Esophagus squamous epithelium (tissue), 5 donors: ENCODE results near the gene DSE. TPM values are rescaled to one million over a fixed set of nuclear protein-coding genes. Genes with fewer than 3 reads are reported as not detected.

Source experiments
- DNase-seq: peaks from one replicate; lab custom pipeline; 2025; lab: John Stamatoyannopoulos, UW
- H3K27ac ChIP-seq, 4 donors: fragments of 200-600 bp; sonication (generic); one replicate each; pipeline ENCODE4 v1.5.1; 2016 to 2019; ENCODE audit warnings: mild to moderate bottlenecking in 1 of 4
- H3K27me3 ChIP-seq, 4 donors: fragments of 200-600 bp; sonication (generic); 1 replicate in 3 of 4; 2 replicates in 1 of 4; pipeline versions ENCODE4 v1.5.1 to v1.6.0; 2017 to 2021; ENCODE audit warnings: antibody characterized with exemption in 1 of 4
- H3K36me3 ChIP-seq, 3 donors: fragments of 200-600 bp; sonication (generic); one replicate each; pipeline ENCODE4 v1.5.1; 2016 to 2019
- H3K4me1 ChIP-seq, 3 donors: fragments of 200-600 bp; sonication (generic); one replicate each; pipeline ENCODE4 v1.5.1; 2017 to 2019
- H3K4me3 ChIP-seq, 4 donors: fragments of 200-600 bp; sonication (generic); 1 replicate in 3 of 4; 2 replicates in 1 of 4; pipeline ENCODE4 v1.5.1; 2016 to 2019; ENCODE audit warnings: mild to moderate bottlenecking in 2 of 4, moderate library complexity in 1 of 4
- H3K9me3 ChIP-seq, 3 donors: fragments of 200-600 bp; sonication (generic); one replicate each; pipeline ENCODE4 v1.5.1; 2016 to 2019
- POLR2A ChIP-seq, 4 donors: fragments of 450-650 bp; IDR thresholded peaks; one replicate each; pipeline ENCODE4 v1.6.1; 2017; ENCODE audit warnings: antibody characterized with exemption in 4 of 4, mild to moderate bottlenecking in 4 of 4, moderate library complexity in 3 of 4
- WGBS, 2 donors: methylation state at CpG; one replicate each; pipeline ENCODE4 v1.1.5; 2018; 5-methylcytosine and 5-hydroxymethylcytosine counted together
- intact Hi-C: fragments of 100-400 bp; cut with DNase I; formaldehyde crosslinking; loops from one replicate; pipeline ENCODE4 v1.15.0; 2022
- total RNA-seq, 4 donors: library from RNA; depleted of rRNA; stranded (reverse); fragments of >200 nt; gene quantifications; one replicate each; pipeline ENCODE4 v1.1.0, GENCODE V29; 2016
- TF ChIP-seq, protein P1 (sequence below), 6 experiments: fragments of 450-650 bp in 4 of 6; fragments of 200-600 bp in 2 of 6; sonication (generic) in 2 of 6; IDR thresholded peaks; one replicate each; pipeline ENCODE4 v1.5.1; 2016 to 2019; ENCODE audit warnings: antibody characterized with exemption in 6 of 6, mild to moderate bottlenecking in 4 of 6, moderate library complexity in 4 of 6
- donor health status: DM: yes; HTN: yes; CAD: no.

Gene DSE
- total RNA-seq, 4 donors from 2014 or later: 11.6 to 36.4 (median 33.3) TPM

GRCh38 chr6:116406678-116407345, 36.1 kb downstream of the DSE start:
- Histone ChIP-seq H3K36me3 (no peaks in the 10 kb centered on the region), H3K27me3 (no peaks in the 10 kb centered on the region), H3K4me1 (peaks cover 8 to 32% (median 20%) of the 10 kb centered on the region in 3 donors), H3K4me3 (no peak overlapping the region), H3K27ac (no peak overlapping the region), H3K9me3 (no peaks in the 10 kb centered on the region)
- TF ChIP-seq, protein P1, sequence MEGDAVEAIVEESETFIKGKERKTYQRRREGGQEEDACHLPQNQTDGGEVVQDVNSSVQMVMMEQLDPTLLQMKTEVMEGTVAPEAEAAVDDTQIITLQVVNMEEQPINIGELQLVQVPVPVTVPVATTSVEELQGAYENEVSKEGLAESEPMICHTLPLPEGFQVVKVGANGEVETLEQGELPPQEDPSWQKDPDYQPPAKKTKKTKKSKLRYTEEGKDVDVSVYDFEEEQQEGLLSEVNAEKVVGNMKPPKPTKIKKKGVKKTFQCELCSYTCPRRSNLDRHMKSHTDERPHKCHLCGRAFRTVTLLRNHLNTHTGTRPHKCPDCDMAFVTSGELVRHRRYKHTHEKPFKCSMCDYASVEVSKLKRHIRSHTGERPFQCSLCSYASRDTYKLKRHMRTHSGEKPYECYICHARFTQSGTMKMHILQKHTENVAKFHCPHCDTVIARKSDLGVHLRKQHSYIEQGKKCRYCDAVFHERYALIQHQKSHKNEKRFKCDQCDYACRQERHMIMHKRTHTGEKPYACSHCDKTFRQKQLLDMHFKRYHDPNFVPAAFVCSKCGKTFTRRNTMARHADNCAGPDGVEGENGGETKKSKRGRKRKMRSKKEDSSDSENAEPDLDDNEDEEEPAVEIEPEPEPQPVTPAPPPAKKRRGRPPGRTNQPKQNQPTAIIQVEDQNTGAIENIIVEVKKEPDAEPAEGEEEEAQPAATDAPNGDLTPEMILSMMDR (IDR thresholded peaks at IDR 0.05): no peak
- no peak for TF ChIP-seq POLR2A (IDR thresholded peaks at IDR 0.05)
- intact Hi-C loops: no loop called here
- DNase-seq: no peak
- 47 to 55% methylated on average over 4 of the region's 4 CpGs for WGBS, 2 donors

- Histone ChIP-seq H3K27me3 (no peaks in the 10 kb centered on the region), H3K27ac (no peak overlapping the region), H3K4me1 (peaks cover 8 to 47% (median 30%) of the 10 kb centered on the region in 3 donors), H3K9me3 (no peaks in the 10 kb centered on the region), H3K36me3 (no peaks in the 10 kb centered on the region), H3K4me3 (no peak overlapping the region)
- TF ChIP-seq POLR2A (IDR thresholded peaks at IDR 0.05): no peak
- TF ChIP-seq, protein P1 (IDR thresholded peaks at IDR 0.05): no peak
- DNase-seq: no peak
- WGBS, 2 donors: 74 to 98% methylated on average over 4 of the region's 4 CpGs
- intact Hi-C loops: no loop called here
Measured at GRCh38 chr6:116408491-116408890, 37.7 kb downstream of the DSE start.

GRCh38 chr6:116409756-116410155, 39.0 kb downstream of the DSE start:
- 60 to 91% methylated on average over 3 of the region's 3 CpGs for WGBS, 2 donors
- peaks cover 0 to 7% (median 0%) of the 10 kb centered on the region in 3 donors for H3K36me3 ChIP-seq
- no peak for DNase-seq
- no peak overlapping the region for H3K27ac ChIP-seq
- intact Hi-C loops: no loop called here
- no peak overlapping the region for H3K4me3 ChIP-seq
- peaks cover 8 to 47% (median 30%) of the 10 kb centered on the region in 3 donors for H3K4me1 ChIP-seq
- H3K9me3 ChIP-seq: no peaks in the 10 kb centered on the region
- no peaks in the 10 kb centered on the region for H3K27me3 ChIP-seq
- TF ChIP-seq POLR2A (IDR thresholded peaks at IDR 0.05): no peak
- TF ChIP-seq, protein P1 (IDR thresholded peaks at IDR 0.05): no peak

DNA sequence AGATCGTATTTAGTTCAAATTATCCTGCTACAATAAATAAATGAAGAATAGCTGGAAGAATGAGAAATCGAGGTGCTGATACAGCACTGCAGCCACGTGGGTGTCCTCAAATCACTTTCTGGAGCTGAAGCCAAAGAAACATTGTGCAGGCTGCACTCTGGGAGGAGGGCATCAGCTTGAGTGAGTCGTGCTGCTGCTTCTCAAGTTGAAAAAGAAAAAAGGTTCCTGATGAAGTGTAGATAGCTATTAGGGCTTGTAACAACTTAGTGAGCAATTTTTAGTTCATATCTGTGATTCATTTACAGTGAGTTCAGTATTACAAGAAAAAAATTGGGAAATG, 40.5 kb downstream of the DSE start:
- Histone ChIP-seq H3K27me3 (no peaks in the 10 kb centered on the region), H3K4me1 (peaks cover 0 to 33% (median 20%) of the 10 kb centered on the region in 3 donors), H3K27ac (peak overlapping the region in 1 of 4 donors; percentile 22), H3K9me3 (no peaks in the 10 kb centered on the region), H3K36me3 (peaks cover 0 to 9% (median 0%) of the 10 kb centered on the region in 3 donors), H3K4me3 (no peak overlapping the region)
- no peak for TF ChIP-seq POLR2A (IDR thresholded peaks at IDR 0.05)
- TF ChIP-seq, protein P1 (IDR thresholded peaks at IDR 0.05): no peak
- 9% methylated on average over 4 of the region's 4 CpGs for WGBS, 2 donors
- intact Hi-C loops: no loop called here
- no peak for DNase-seq

DNA sequence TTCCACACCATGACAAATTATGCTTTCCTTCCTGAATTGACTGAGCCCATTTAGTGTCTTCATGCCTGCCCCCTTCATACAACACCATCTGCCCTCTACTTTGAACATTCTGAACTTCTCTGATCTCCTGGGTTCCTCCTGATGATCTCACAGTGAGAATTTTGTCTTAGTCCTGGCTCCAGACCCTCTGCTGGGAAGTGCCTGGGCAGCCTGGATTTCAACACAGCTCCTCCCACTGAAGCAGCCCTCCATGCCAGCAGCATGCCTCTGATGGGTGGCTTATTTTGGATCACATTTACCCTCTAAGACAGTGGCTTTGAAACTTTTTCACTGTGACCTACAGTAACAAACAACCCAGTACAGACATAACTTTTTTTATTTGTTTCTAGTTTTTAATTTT, 41.5 kb downstream of the DSE start:
- Histone ChIP-seq H3K27me3 (no peaks in the 10 kb centered on the region), H3K27ac (peak overlapping the region in 1 of 4 donors; percentile 22), H3K9me3 (no peaks in the 10 kb centered on the region), H3K4me1 (peaks cover 0 to 32% (median 20%) of the 10 kb centered on the region in 3 donors), H3K4me3 (no peak overlapping the region), H3K36me3 (peaks cover 0 to 9% (median 0%) of the 10 kb centered on the region in 3 donors)
- intact Hi-C loops: no loop called here
- DNase-seq: no peak
- TF ChIP-seq POLR2A (IDR thresholded peaks at IDR 0.05): no peak
- TF ChIP-seq, protein P1 (IDR thresholded peaks at IDR 0.05): no peak
